Mucosa of rectum (tissue), 2 donors: Measurements from ENCODE around the gene PRKG1.

Experiments
- H3K27ac ChIP-seq, 2 donors: one replicate each; pipeline ENCODE4 v1.7.0; 2013; ENCODE audit warnings: inconsistent platforms in 2 of 2, low read depth in 2 of 2, low read length in 2 of 2
- H3K27me3 ChIP-seq, 2 donors: one replicate each; pipeline ENCODE4 v1.7.0; 2013; ENCODE audit warnings: low read length in 2 of 2; ENCODE audit not compliant: control insufficient read depth in 2 of 2, insufficient read depth in 2 of 2
- H3K36me3 ChIP-seq, 2 donors: one replicate each; pipeline ENCODE4 v1.7.0; 2013; ENCODE audit warnings: low read length in 2 of 2; ENCODE audit not compliant: control insufficient read depth in 2 of 2, insufficient read depth in 2 of 2
- H3K4me1 ChIP-seq, 2 donors: one replicate each; pipeline ENCODE4 v1.7.0; 2013; ENCODE audit warnings: low read length in 2 of 2, mild to moderate bottlenecking in 1 of 2; ENCODE audit not compliant: control insufficient read depth in 2 of 2, insufficient read depth in 2 of 2
- H3K4me3 ChIP-seq, 2 donors: one replicate each; pipeline ENCODE4 v1.7.0; 2013; ENCODE audit warnings: low read length in 2 of 2
- H3K9ac ChIP-seq, 2 donors: one replicate each; pipeline ENCODE4 v1.7.0; 2013; ENCODE audit warnings: low read length in 2 of 2, low read depth in 1 of 2, mild to moderate bottlenecking in 1 of 2
- H3K9me3 ChIP-seq, 2 donors: one replicate each; pipeline ENCODE4 v1.7.0; 2013; ENCODE audit warnings: low read length in 2 of 2; ENCODE audit not compliant: control insufficient read depth in 2 of 2
- donor health status: healthy.
- donor health status: Normal muscosa, but diverticular disease.

PRKG1 gene

DNA sequence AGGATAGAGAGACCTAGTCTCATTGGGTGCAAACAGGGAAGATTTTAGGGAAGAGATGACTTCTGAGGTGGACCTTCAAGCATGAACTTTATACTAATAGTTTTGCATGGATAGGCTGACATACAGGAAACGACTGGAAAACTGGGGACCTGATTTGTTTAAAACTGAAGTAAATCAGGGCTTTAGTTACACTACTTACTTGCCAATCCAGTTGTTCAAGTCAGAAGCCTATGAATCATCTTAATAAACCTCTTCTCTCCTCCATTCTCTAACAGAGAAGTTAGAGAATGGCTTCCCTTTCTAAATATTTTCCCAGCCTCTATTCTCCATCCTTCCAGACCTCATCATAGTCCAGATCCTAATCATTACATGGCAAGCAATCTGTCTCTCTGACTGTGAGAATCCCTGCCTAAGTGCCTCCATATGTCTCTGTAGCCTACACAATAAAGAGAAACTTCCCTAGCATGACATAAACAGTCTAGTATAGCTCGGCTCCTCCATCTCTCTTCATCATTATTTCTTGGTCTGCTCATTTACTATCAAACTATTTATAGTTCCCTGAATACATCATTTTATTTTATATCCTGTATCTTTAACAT is 55.8 kb downstream of the PRKG1 start:
- no peak overlapping the region for H3K4me3 ChIP-seq
- H3K36me3 ChIP-seq = no peaks in the 10 kb centered on the region
- no peak overlapping the region for H3K9ac ChIP-seq
- H3K27ac ChIP-seq = no peak overlapping the region
- H3K27me3 ChIP-seq = no peaks in the 10 kb centered on the region
- no peaks in the 10 kb centered on the region for H3K9me3 ChIP-seq
- no peaks in the 10 kb centered on the region for H3K4me1 ChIP-seq

DNA sequence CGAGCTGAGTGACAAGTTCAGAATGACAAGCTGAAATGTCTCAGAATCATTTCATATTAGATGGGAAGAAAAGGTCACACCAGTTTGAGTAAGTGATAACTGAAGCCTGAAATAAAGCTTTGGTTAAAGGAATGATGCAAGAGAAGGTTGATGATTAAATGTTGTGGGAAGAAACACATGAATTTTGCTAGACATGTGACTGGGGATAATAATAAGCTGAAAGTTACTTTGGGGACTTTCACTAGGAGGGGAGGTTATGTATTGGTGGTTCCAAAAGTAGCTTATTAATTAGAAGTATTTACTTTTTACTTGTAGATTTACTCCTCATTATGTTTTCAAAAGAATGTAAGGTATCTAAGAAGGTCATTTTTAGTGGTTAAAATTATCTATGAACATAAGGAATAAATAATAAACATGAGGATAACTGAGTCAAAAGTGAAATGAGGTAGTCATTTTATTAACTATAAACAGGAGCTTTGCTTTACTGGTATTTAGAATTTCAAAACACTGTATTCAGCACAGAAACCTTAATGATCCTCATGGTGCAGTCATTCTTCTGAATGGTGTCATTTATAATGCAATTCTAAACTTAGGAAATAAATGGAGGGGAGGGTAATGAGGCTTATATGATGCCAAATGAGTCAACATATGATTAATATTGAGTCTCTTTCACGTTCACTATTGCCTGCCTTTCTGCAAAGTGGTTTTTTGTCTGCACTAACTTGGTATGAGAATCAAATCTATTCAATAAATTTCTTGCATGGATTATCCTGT is 63.7 kb downstream of the PRKG1 start:
- H3K9me3 ChIP-seq = no peaks in the 10 kb centered on the region
- H3K4me3 ChIP-seq = no peak overlapping the region
- H3K27me3 ChIP-seq = no peaks in the 10 kb centered on the region
- H3K36me3 ChIP-seq = no peaks in the 10 kb centered on the region
- H3K27ac ChIP-seq = no peak overlapping the region
- H3K4me1 ChIP-seq = no peaks in the 10 kb centered on the region
- no peak overlapping the region for H3K9ac ChIP-seq

- Histone ChIP-seq H3K9ac (no peak overlapping the region), H3K27ac (no peak overlapping the region), H3K27me3 (no peaks in the 10 kb centered on the region), H3K4me1 (no peaks in the 10 kb centered on the region), H3K4me3 (no peak overlapping the region), H3K9me3 (no peaks in the 10 kb centered on the region), H3K36me3 (no peaks in the 10 kb centered on the region)
These were observed 64.9 kb downstream of the PRKG1 start for GRCh38 chr10:51139176-51139575.

DNA sequence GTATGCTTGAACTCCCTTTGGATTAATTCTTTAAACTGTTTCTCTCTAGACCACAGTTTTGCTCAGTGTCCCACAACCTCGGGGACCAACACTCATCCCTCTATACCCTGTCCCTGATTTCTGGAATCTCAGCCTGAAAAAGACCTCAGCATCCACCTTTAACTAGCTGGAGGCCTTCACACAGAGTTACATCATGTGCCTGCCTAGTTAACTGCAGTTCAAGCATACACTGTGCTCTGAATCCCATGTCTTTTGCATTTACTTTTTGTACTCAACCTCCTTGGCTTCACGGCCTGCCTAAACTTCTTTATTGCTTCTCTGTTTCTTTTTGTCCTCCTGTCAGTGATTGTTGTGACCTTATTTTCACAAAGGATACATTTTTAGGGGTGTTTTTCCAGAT is 66.7 kb downstream of the PRKG1 start:
- no peaks in the 10 kb centered on the region for H3K27me3 ChIP-seq
- H3K27ac ChIP-seq = no peak overlapping the region
- no peaks in the 10 kb centered on the region for H3K4me1 ChIP-seq
- H3K9me3 ChIP-seq = no peaks in the 10 kb centered on the region
- no peaks in the 10 kb centered on the region for H3K36me3 ChIP-seq
- no peak overlapping the region for H3K4me3 ChIP-seq
- no peak overlapping the region for H3K9ac ChIP-seq

DNA sequence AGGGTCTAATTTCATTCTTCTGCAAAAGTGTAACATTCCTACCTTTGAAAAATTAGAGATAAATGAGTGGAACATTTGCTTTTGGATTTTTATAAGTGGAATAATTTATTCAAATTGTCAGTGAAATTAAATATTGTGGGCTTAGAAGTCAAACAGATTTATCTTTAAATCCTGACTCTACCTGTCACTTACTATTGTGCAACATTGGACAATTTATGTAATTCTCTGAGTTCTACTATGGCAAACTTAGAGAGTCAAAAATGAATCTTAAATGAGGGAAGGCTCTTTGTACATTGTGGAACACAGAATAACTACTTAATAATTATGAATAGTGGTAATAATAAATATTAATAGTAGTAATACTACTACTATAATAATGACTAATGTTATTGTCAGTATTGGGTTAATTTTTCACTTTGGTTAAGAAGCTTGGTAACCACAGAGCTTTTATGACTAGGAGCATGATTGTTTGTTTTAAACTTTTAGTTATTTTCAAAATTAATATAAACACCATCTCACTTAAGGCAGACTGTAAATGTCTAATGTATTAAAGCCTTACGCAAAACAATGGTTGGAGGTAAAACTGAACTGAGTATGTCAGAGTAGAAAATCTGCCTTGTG is 70.0 kb downstream of the PRKG1 start:
- Histone ChIP-seq H3K4me3 (no peak overlapping the region), H3K27me3 (no peaks in the 10 kb centered on the region), H3K4me1 (no peaks in the 10 kb centered on the region), H3K9ac (no peak overlapping the region), H3K9me3 (no peaks in the 10 kb centered on the region), H3K27ac (no peak overlapping the region), H3K36me3 (no peaks in the 10 kb centered on the region)

DNA sequence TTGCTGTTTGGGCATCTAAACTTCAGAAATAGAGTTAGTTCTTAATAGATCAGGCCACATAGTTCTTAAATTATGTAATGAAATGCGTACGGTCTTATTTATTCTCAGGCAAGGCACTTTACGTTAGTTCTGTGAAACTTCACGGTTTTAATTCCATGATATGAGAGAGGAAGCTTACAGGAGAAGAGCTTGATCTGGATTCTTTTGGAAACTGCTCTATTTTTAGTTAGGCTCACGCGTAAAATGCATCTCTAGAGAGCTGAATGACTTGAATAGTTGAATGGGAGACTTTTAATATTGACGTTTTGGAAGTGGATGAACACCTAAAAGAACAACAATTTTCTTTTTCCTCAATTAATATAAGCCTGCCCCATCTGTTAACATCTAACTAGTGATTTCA is 71.1 kb downstream of the PRKG1 start:
- no peak overlapping the region for H3K4me3 ChIP-seq
- H3K27me3 ChIP-seq = no peaks in the 10 kb centered on the region
- no peak overlapping the region for H3K9ac ChIP-seq
- no peak overlapping the region for H3K27ac ChIP-seq
- no peaks in the 10 kb centered on the region for H3K36me3 ChIP-seq
- no peaks in the 10 kb centered on the region for H3K4me1 ChIP-seq
- H3K9me3 ChIP-seq = no peaks in the 10 kb centered on the region

GRCh38 chr10:51147644-51148399 is 73.5 kb downstream of the PRKG1 start:
- Histone ChIP-seq H3K36me3 (no peaks in the 10 kb centered on the region), H3K4me3 (no peak overlapping the region), H3K9me3 (no peaks in the 10 kb centered on the region), H3K27ac (no peak overlapping the region), H3K27me3 (no peaks in the 10 kb centered on the region), H3K9ac (no peak overlapping the region), H3K4me1 (no peaks in the 10 kb centered on the region)

DNA sequence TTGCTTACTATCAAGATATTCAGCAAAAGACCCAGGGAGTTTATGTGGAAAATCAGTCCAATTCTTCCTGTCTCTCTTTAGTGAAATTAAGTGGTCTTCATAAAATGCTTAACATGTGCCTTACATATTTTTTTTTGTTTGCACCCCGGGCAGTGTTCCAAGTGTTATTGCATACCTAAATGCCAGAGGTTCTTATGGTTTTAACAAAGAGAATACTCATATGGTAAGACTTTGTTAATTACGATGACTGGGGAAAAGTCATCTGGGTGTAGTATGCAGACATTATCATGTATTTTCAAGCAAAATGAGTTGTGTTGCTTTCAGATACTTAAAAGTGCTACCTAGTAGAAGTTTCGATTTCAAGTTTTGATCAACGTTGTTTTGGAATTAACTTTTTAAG is 82.6 kb downstream of the PRKG1 start:
- no peaks in the 10 kb centered on the region for H3K36me3 ChIP-seq
- H3K9me3 ChIP-seq = no peaks in the 10 kb centered on the region
- no peak overlapping the region for H3K27ac ChIP-seq
- no peaks in the 10 kb centered on the region for H3K27me3 ChIP-seq
- no peak overlapping the region for H3K9ac ChIP-seq
- no peak overlapping the region for H3K4me3 ChIP-seq
- no peaks in the 10 kb centered on the region for H3K4me1 ChIP-seq

GRCh38 chr10:51158832-51159231 is 84.5 kb downstream of the PRKG1 start:
- Histone ChIP-seq H3K9me3 (no peaks in the 10 kb centered on the region), H3K27me3 (no peaks in the 10 kb centered on the region), H3K4me1 (no peaks in the 10 kb centered on the region), H3K36me3 (no peaks in the 10 kb centered on the region), H3K9ac (no peak overlapping the region), H3K4me3 (no peak overlapping the region), H3K27ac (no peak overlapping the region)

DNA sequence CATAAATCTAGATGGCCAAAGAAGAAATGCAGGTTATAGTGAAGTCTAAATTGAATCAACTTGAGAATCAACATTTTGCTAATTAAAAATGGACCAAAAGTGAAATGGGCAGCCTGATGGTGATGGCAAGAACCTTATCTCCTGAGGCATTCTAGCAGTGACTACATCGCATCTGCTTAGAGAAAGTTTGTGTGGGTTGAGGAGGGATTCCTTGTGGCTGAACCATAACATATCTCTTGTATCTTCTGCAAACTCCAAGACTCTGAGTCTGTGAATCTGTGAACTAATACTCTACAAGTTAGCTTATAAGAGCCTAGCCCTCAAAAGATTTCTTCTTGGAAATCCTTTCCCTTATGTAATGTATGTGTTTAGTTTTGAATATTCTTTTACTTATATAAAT is 85.6 kb downstream of the PRKG1 start:
- no peaks in the 10 kb centered on the region for H3K36me3 ChIP-seq

More for the DNA sequence above, 85.6 kb downstream of the PRKG1 start:
- no peaks in the 10 kb centered on the region for H3K4me1 ChIP-seq
- no peaks in the 10 kb centered on the region for H3K27me3 ChIP-seq
- H3K27ac ChIP-seq = no peak overlapping the region
- H3K9me3 ChIP-seq = no peaks in the 10 kb centered on the region
- no peak overlapping the region for H3K9ac ChIP-seq
- no peak overlapping the region for H3K4me3 ChIP-seq
